GM12878 (cell line): ENCODE measurements around the gene COL4A2. TPM values are rescaled to one million over a fixed set of nuclear protein-coding genes. Genes with fewer than 3 reads are reported as not detected.

Source experiments
- ATAC-seq: fragments of 200-7000 bp; cut with Tn5 transposase; 3 replicates; pipeline ENCODE4 v1.9.1; 2020; ENCODE audit warnings: mild to moderate bottlenecking, moderate library complexity
- BruUV-seq: library from RNA; stranded (reverse); fragments of 400-500 nt; replicated peaks from 2 replicates; lab custom pipeline; 2021; lab: Mats Ljungman, UMichigan
- CTCF ChIA-PET: fragments of 300-600 bp; sonication (Branson Sonifier 250); formaldehyde crosslinking; extraction: SDS; loops from one replicate; lab custom pipeline; 2021; ENCODE audit warnings: inconsistent platforms; lab: Yijun Ruan, JAX
- POLR2A ChIA-PET: fragments of 350-600 bp; formaldehyde crosslinking; extraction: SDS; loops from one replicate; lab custom pipeline; 2021; ENCODE audit warnings: inconsistent platforms; lab: Charles Lee
- RAD21 ChIA-PET: fragments of 300-600 bp; sonication (Branson Sonifier 250); formaldehyde crosslinking; loops from one replicate; lab custom pipeline; 2023; ENCODE audit warnings: antibody characterized with exemption; ENCODE audit not compliant: unreplicated experiment; lab: Charles Lee
- SMC1A ChIA-PET: fragments of 300-600 bp; sonication (Branson Sonifier 250); formaldehyde crosslinking; loops from one replicate; lab custom pipeline; 2023; ENCODE audit not compliant: unreplicated experiment, uncharacterized antibody; lab: Charles Lee
- DNase-seq: peaks from one replicate; pipeline ENCODE4 v3.0.0-alpha.2; 2011; ENCODE audit warnings: low read depth, low spot score
- FAIRE-seq: peaks from 3 replicates; lab custom pipeline; 2011; peaks lifted over from hg19 to GRCh38; lab: Jason Lieb, UNC
- H2AFZ ChIP-seq: 2 replicates; pipeline ENCODE4 v1.6.0; 2011; ENCODE audit warnings: low read depth, low read length, control low read depth; ENCODE audit not compliant: control insufficient read depth
- H3K27ac ChIP-seq: 2 replicates; pipeline ENCODE4 v1.5.1; 2011; ENCODE audit warnings: control low read depth; ENCODE audit not compliant: control insufficient read depth, insufficient read depth
- H3K27me3 ChIP-seq, 2 experiments: replicated peaks in 1 of 2; 2 replicates each; pipeline versions ENCODE4 v1.6.0 to v1.6.1; 2011; ENCODE audit warnings: low read length in 1 of 2; ENCODE audit not compliant: control insufficient read depth in 2 of 2, insufficient read depth in 2 of 2
- H3K36me3 ChIP-seq, 2 experiments: 2 replicates each; pipeline ENCODE4 v1.5.1; 2011; ENCODE audit warnings: low read length in 1 of 2; ENCODE audit not compliant: control insufficient read depth in 2 of 2, insufficient read depth in 2 of 2
- H3K4me1 ChIP-seq: 2 replicates; pipeline ENCODE4 v1.6.1; 2011; ENCODE audit warnings: mild to moderate bottlenecking, low read length, moderate library complexity, mixed read lengths; ENCODE audit not compliant: control insufficient read depth, insufficient read depth
- H3K4me2 ChIP-seq: 2 replicates; pipeline ENCODE4 v1.6.0; 2011; ENCODE audit warnings: control low read depth; ENCODE audit not compliant: control insufficient read depth, insufficient read depth
- H3K4me3 ChIP-seq: fragments of 200-600 bp; sonication (generic); 2 replicates; pipeline ENCODE4 v1.5.1; 2016
- H3K79me2 ChIP-seq: 2 replicates; pipeline ENCODE4 v1.6.0; 2011; ENCODE audit warnings: low read length; ENCODE audit not compliant: control insufficient read depth, insufficient read depth
- H3K9ac ChIP-seq: 2 replicates; pipeline ENCODE4 v1.8.0; 2011; ENCODE audit warnings: low read length, control low read depth, mixed read lengths; ENCODE audit not compliant: control insufficient read depth, insufficient read depth
- H3K9me3 ChIP-seq: replicated peaks from 3 replicates; pipeline ENCODE4 v1.5.1; 2011; ENCODE audit warnings: mild to moderate bottlenecking, low read length; ENCODE audit not compliant: control insufficient read depth, insufficient read depth
- H4K20me1 ChIP-seq: 2 replicates; pipeline ENCODE4 v1.6.0; 2011; ENCODE audit not compliant: control insufficient read depth, insufficient read depth
- NFYA ChIP-seq: IDR thresholded peaks from 2 replicates; pipeline ENCODE4 v1.6.1; 2011; ENCODE audit warnings: low read depth, mild to moderate bottlenecking, low read length, improper control_type of control experiment, borderline replicate concordance
- SMC3 ChIP-seq: IDR thresholded peaks from 2 replicates; pipeline ENCODE4 v1.6.1; 2011; ENCODE audit warnings: low read length, improper control_type of control experiment, borderline replicate concordance
- ZBTB4 ChIP-seq: fragments of 450-650 bp; formaldehyde crosslinking; IDR thresholded peaks from 2 replicates; pipeline ENCODE4 v1.4.0; 2022; ENCODE audit warnings: mild to moderate bottlenecking, moderate library complexity
- ZNF274 ChIP-seq: IDR thresholded peaks from one replicate; pipeline ENCODE4 v1.8.0; 2011; ENCODE audit not compliant: insufficient read length, insufficient read depth
- ZNF384 ChIP-seq: IDR thresholded peaks from 2 replicates; pipeline ENCODE4 v1.6.1; 2012; ENCODE audit warnings: low read depth, mild to moderate bottlenecking, low read length, improper control_type of control experiment, borderline replicate concordance
- ZNF592 ChIP-seq: fragments of 450-650 bp; IDR thresholded peaks from 2 replicates; pipeline ENCODE4 v1.6.1; 2017; ENCODE audit warnings: mild to moderate bottlenecking, moderate library complexity
- WGBS: methylation state at CpG from one replicate; pipeline ENCODE4 v1.1.6; 2016; ENCODE audit warnings: low lambda C conversion rate; ENCODE audit not compliant: insufficient replicate concordance, insufficient coverage; ENCODE audit errors: missing lambda C conversion rate; 5-methylcytosine and 5-hydroxymethylcytosine counted together
- in situ Hi-C: fragments of 300-500 bp; cut with MboI; formaldehyde crosslinking; loops from 9 replicates; pipeline ENCODE4 v1.14.3; 2018; ENCODE audit warnings: mixed read lengths
- intact Hi-C: fragments of 100-400 bp; cut with micrococcal nuclease; formaldehyde crosslinking; loops from one replicate; pipeline ENCODE4 v1.14.2; 2022; ENCODE audit not compliant: unreplicated experiment
- polyA plus RNA-seq, 11 experiments: library from polyadenylated mRNA; depleted of rRNA in 4 of 11; unstranded in 6 of 11; stranded (reverse) in 5 of 11; fragments of >200 nt; fragmentation: Nextera tagmentation in 4 of 11; fragmentation: Illumina TruSeq in 1 of 11; extraction: Ambion mirVana in 4 of 11; extraction: Trizol in 1 of 11; gene quantifications; 1 replicate in 1 of 11; 2 replicates in 10 of 11; pipeline versions ENCODE4 v1.2.1 to v1.2.3, GENCODE V29; 2011 to 2016; ENCODE audit warnings: inconsistent platforms in 2 of 11, missing spikeins in 2 of 11, low read depth in 1 of 11
- total RNA-seq, 4 experiments: library from RNA; depleted of rRNA in 3 of 4; stranded (reverse); fragments of >200 nt in 3 of 4; fragmentation: Illumina TruSeq in 1 of 4; extraction: Trizol in 1 of 4; gene quantifications; 2 replicates each; pipeline versions ENCODE4 v1.2.1 to v1.2.3, GENCODE V29; 2013 to 2021

Gene COL4A2
- total and polyA plus RNA-seq, 10 of the 15 experiments (the other 5 are each of a cell fraction or from before 2014, with no cell fraction given), result 0.16 to 1.6 (median 0.62) TPM; not detected in 3

- no peak for FAIRE-seq
- ChIA-PET POLR2A (no interaction called here), SMC1A (no interaction called here), CTCF (interaction anchor here (0.7 kb wide), 1 partner anchor 907 kb away, joined by 3 read pairs; no protein-coding TSS in a partner anchor), RAD21 (no interaction called here)
- Histone ChIP-seq H3K27ac (no peak overlapping the region), H3K4me1 (no peaks in the 10 kb centered on the region), H3K9me3 (no peaks in the 10 kb centered on the region), H3K4me3 (no peak overlapping the region), H3K36me3 (no peaks in the 10 kb centered on the region), H4K20me1 (no peaks in the 10 kb centered on the region), H3K27me3 (no peaks in the 10 kb centered on the region; a peak in 3 of 4 replicates), H3K4me2 (no peak overlapping the region), H3K79me2 (no peaks in the 10 kb centered on the region), H3K9ac (no peak overlapping the region), H2AFZ (no peak overlapping the region)
- in situ Hi-C loops, result no loop called here
- intact Hi-C loops, result no loop called here
- BruUV-seq, result no TSS peak
- no peak for DNase-seq
- ATAC-seq, result no peak
- TF ChIP-seq NFYA (no peak), ZNF274 (no peak), ZNF592 (no peak), ZNF384 (no peak), ZBTB4 (CRISPR knock-in tag) (no peak), SMC3 (no peak)
- 40% methylated on average over 19 of the region's 19 CpGs for WGBS
These were observed 12.9 kb downstream of the COL4A2 start for GRCh38 chr13:110319774-110320509.
